Inflammatory macrophage treated with lipopolysaccharide for 4 hours (primary cell): ENCODE data around the gene CREB3L4.
A peak's percentile ranks its signal among the peaks of the same experiment; 100 is the strongest.

Experiments used
- DNase-seq: peaks from one replicate; pipeline ENCODE4 v3.0.0-alpha.2; 2020

Gene CREB3L4

GRCh38 chr1:153938996-153939395, 28.7 kb upstream of the CREB3L4 start:
- no peak for DNase-seq

GRCh38 chr1:153939476-153939875, 28.2 kb upstream of the CREB3L4 start:
- no peak for DNase-seq

- no peak for DNase-seq
Observed at GRCh38 chr1:153940756-153941155, 26.9 kb upstream of the CREB3L4 start.

GRCh38 chr1:153941826-153942725, 25.6 kb upstream of the CREB3L4 start:
- no peak for DNase-seq

GRCh38 chr1:153942766-153943549, 24.7 kb upstream of the CREB3L4 start:
- DNase-seq, result no peak

- peak; percentile 80 for DNase-seq
Observed at GRCh38 chr1:153944005-153944826, 23.5 kb upstream of the CREB3L4 start.

- no peak for DNase-seq
Observed at GRCh38 chr1:153944827-153945117, 22.9 kb upstream of the CREB3L4 start.

- peak; percentile 93 for DNase-seq
Observed at GRCh38 chr1:153945131-153945794, 22.4 kb upstream of the CREB3L4 start.

- peak; percentile 99 for DNase-seq
Observed at GRCh38 chr1:153945795-153946621, 21.7 kb upstream of the CREB3L4 start.

GRCh38 chr1:153946622-153947241, 21.0 kb upstream of the CREB3L4 start, which contains the start of gene DENND4B:
TSS of gene DENND4B (minus strand) at chr1:153946718. CDS start at chr1:153944374, 2,344 bp downstream.
- peak; percentile 83 for DNase-seq

- DNase-seq, result no peak
Observed at GRCh38 chr1:153951183-153951582, 16.5 kb upstream of the CREB3L4 start.

GRCh38 chr1:153951801-153952200, 15.9 kb upstream of the CREB3L4 start:
- no peak for DNase-seq

GRCh38 chr1:153953859-153954365, 13.8 kb upstream of the CREB3L4 start:
- DNase-seq, result no peak

- no peak for DNase-seq
Observed at GRCh38 chr1:153954826-153955225, 12.9 kb upstream of the CREB3L4 start.

- DNase-seq, result no peak
Observed at GRCh38 chr1:153956997-153957715, 10.5 kb upstream of the CREB3L4 start.

GRCh38 chr1:153957744-153958110, 10.0 kb upstream of the CREB3L4 start:
- peak; percentile 47 for DNase-seq

GRCh38 chr1:153958111-153958960, 9.4 kb upstream of the CREB3L4 start, which contains the start of gene CRTC2:
TSS of gene CRTC2 (minus strand) at chr1:153958612. CDS start at chr1:153958497, 115 bp downstream.
- peak; percentile 99 for DNase-seq

GRCh38 chr1:153958961-153959260, 8.8 kb upstream of the CREB3L4 start:
- no peak for DNase-seq

- DNase-seq, result no peak
Observed at GRCh38 chr1:153959454-153959853, 8.2 kb upstream of the CREB3L4 start.
